ENCODE results near the gene ARHGEF28. TPM values are rescaled to one million over a fixed set of nuclear protein-coding genes. Genes with fewer than 3 reads are reported as not detected.

Gene ARHGEF28
- total RNA-seq, 1 donor from 2014 or later, result 66.1 TPM

- Histone ChIP-seq H3K27me3 (ENCODE audit: control insufficient read depth, insufficient read depth, low read length) (no peaks in the 10 kb centered on the region), H3K4me3 (ENCODE audit: low read depth, low read length) (no peak overlapping the region), H3K36me3 (ENCODE audit: control insufficient read depth, insufficient read depth, low read length) (peaks cover 4% of the 10 kb centered on the region)
- no peak for DNase-seq (ENCODE audit: low read depth)
- no peak for TF ChIP-seq CTCF (IDR thresholded peaks at IDR 0.05; ENCODE audit: insufficient read depth, low read length, poor library complexity, severe bottlenecking)
These were observed 122.8 kb downstream of the ARHGEF28 start for GRCh38 chr5:73748510-73749400.

- Histone ChIP-seq H3K27me3 (ENCODE audit: control insufficient read depth, insufficient read depth, low read length) (no peaks in the 10 kb centered on the region), H3K36me3 (ENCODE audit: control insufficient read depth, insufficient read depth, low read length) (peaks cover 4% of the 10 kb centered on the region), H3K4me3 (ENCODE audit: low read depth, low read length) (no peak overlapping the region)
- DNase-seq (ENCODE audit: low read depth), result no peak
- TF ChIP-seq CTCF (IDR thresholded peaks at IDR 0.05; ENCODE audit: insufficient read depth, low read length, poor library complexity, severe bottlenecking), result no peak
These were observed 123.7 kb downstream of the ARHGEF28 start for GRCh38 chr5:73749485-73750270.

- DNase-seq (ENCODE audit: low read depth), result no peak
- Histone ChIP-seq H3K27me3 (ENCODE audit: control insufficient read depth, insufficient read depth, low read length) (no peaks in the 10 kb centered on the region), H3K4me3 (ENCODE audit: low read depth, low read length) (no peak overlapping the region), H3K36me3 (ENCODE audit: control insufficient read depth, insufficient read depth, low read length) (peaks cover 4% of the 10 kb centered on the region)
- TF ChIP-seq CTCF (IDR thresholded peaks at IDR 0.05; ENCODE audit: insufficient read depth, low read length, poor library complexity, severe bottlenecking), result no peak
These were observed 125.4 kb downstream of the ARHGEF28 start for GRCh38 chr5:73751254-73751914.

GRCh38 chr5:73754254-73754653 lies 128.3 kb downstream of the ARHGEF28 start:
- H3K4me3 ChIP-seq (ENCODE audit: low read depth, low read length), result no peak overlapping the region
- peaks cover 4% of the 10 kb centered on the region for H3K36me3 ChIP-seq (ENCODE audit: control insufficient read depth, insufficient read depth, low read length)
- H3K27me3 ChIP-seq (ENCODE audit: control insufficient read depth, insufficient read depth, low read length), result no peaks in the 10 kb centered on the region
- TF ChIP-seq CTCF (IDR thresholded peaks at IDR 0.05; ENCODE audit: insufficient read depth, low read length, poor library complexity, severe bottlenecking), result no peak
- DNase-seq (ENCODE audit: low read depth), result no peak

GRCh38 chr5:73757416-73757815 lies 131.4 kb downstream of the ARHGEF28 start:
- peaks cover 3% of the 10 kb centered on the region for H3K36me3 ChIP-seq (ENCODE audit: control insufficient read depth, insufficient read depth, low read length)
- no peak for DNase-seq (ENCODE audit: low read depth)
- H3K27me3 ChIP-seq (ENCODE audit: control insufficient read depth, insufficient read depth, low read length), result no peaks in the 10 kb centered on the region
- H3K4me3 ChIP-seq (ENCODE audit: low read depth, low read length), result no peak overlapping the region
- no peak for TF ChIP-seq CTCF (IDR thresholded peaks at IDR 0.05; ENCODE audit: insufficient read depth, low read length, poor library complexity, severe bottlenecking)

Measured in kidney epithelial cell (primary cell).